GM12891 (cell line): ENCODE data around the gene DUSP8.

Source experiments
- PAX5 ChIP-seq: IDR thresholded peaks from 2 replicates; pipeline ENCODE4 v1.6.1; 2011; ENCODE audit warnings: low read length, moderate library complexity, mild to moderate bottlenecking; ENCODE audit not compliant: insufficient read depth, severe bottlenecking
- POLR2A ChIP-seq: IDR thresholded peaks from 2 replicates; pipeline ENCODE4 v1.6.1; 2011; ENCODE audit warnings: low read depth, low read length, control low read depth
- POLR2AphosphoS5 ChIP-seq: IDR thresholded peaks from 2 replicates; pipeline ENCODE4 v1.6.1; 2011; ENCODE audit warnings: low read depth, low read length, control low read depth
- POU2F2 ChIP-seq: IDR thresholded peaks from 2 replicates; pipeline ENCODE4 v1.6.1; 2011; ENCODE audit warnings: low read depth, mild to moderate bottlenecking, control low read depth, low read length, moderate library complexity
- SPI1 ChIP-seq: IDR thresholded peaks from 2 replicates; pipeline ENCODE4 v1.6.1; 2011; ENCODE audit warnings: low read depth, low read length, control low read depth
- TAF1 ChIP-seq: IDR thresholded peaks from 2 replicates; pipeline ENCODE4 v1.6.1; 2011; ENCODE audit warnings: low read depth, low read length, control low read depth

DNA sequence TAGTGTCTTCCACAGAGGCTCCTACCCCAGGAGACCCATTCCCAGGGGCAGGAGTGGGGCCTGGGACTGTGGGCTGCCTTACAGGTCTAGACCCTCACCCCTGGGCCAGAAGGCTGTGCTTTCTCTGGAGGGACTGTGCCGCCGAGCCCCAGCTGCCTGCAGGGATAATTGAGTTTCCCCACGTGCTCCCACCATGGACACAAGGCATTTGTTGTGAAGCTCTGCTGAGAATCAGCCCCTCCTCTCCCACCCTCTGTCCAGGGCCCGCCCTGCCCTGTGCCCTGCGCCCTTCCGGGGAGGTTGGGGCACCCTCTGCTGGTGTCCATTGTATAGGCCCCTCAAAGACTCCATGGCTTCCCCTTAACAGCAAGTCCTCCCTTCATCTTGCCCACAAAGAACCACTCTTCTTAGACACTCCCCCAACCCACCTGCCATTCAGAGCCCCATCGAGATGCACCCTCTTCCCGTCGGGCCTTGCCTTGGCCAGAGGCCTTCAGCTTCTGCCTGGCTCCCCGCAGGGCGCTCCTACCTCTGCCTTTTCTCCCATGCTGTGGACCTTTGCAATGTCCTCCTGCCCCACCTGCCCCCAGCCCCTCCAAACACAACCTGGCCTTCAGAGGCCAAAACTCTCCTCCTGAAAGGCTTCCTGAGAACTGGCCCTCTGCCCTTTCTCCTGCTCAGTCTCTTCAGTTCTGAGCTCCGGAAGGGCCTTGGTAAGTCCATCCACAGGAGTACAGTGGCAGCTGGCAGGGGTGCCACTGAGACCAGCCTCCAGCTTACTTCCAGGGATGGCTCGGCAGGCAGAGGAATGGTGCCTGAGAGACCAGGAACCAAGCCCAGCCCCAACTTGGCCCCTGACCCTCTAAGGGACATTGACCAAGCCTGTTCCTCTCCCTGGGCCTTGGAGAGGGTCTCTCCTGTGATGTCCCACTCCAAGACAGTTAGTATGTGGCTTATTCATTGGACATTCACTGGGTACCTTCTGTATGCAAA, 22.4 kb downstream of the DUSP8 start:
- TF ChIP-seq POLR2A (no peak), POLR2AphosphoS5 (no peak), SPI1 (no peak), TAF1 (no peak), POU2F2 (no peak), PAX5 (no peak)
